HG03108 (cell line): Measurements from ENCODE around the gene ZBTB8A.
"Not testable (repeated sequence)": the region's sequence is repeated elsewhere in the genome, so short reads cannot be mapped to it uniquely, and the experiment has no call there.

Experiments
- ATAC-seq: cut with Tn5 transposase; IDR thresholded peaks from one replicate; pipeline ENCODE4 v1.9.1; 2021; ENCODE audit warnings: moderate library complexity; ENCODE audit not compliant: unreplicated experiment

The ZBTB8A gene

GRCh38 chr1:32536117-32536516, 3.1 kb upstream of the ZBTB8A start:
- no peak for ATAC-seq

GRCh38 chr1:32536764-32537163, 2.5 kb upstream of the ZBTB8A start:
- ATAC-seq: no peak

GRCh38 chr1:32539584-32540571, 651 bp downstream of the ZBTB8A start:
- no peak for ATAC-seq

- ATAC-seq: no peak
Measured at GRCh38 chr1:32540605-32541004, 1.4 kb downstream of the ZBTB8A start.

- no peak for ATAC-seq
Measured at GRCh38 chr1:32541064-32541566, 1.9 kb downstream of the ZBTB8A start.

GRCh38 chr1:32546611-32547010, 7.4 kb downstream of the ZBTB8A start:
- ATAC-seq: no peak

- no peak for ATAC-seq
Measured at GRCh38 chr1:32549616-32550015, 10.4 kb downstream of the ZBTB8A start.

GRCh38 chr1:32554288-32554687, 15.1 kb downstream of the ZBTB8A start:
- no peak for ATAC-seq

- ATAC-seq: not testable (repeated sequence)
Measured at GRCh38 chr1:32557035-32557434, 17.8 kb downstream of the ZBTB8A start.

- ATAC-seq: no peak
Measured at GRCh38 chr1:32557812-32558211, 18.6 kb downstream of the ZBTB8A start.

- no peak for ATAC-seq
Measured at GRCh38 chr1:32568929-32569328, 29.7 kb downstream of the ZBTB8A start.

GRCh38 chr1:32580348-32581017, 41.3 kb downstream of the ZBTB8A start:
- ATAC-seq: no peak

- no peak for ATAC-seq
Measured at GRCh38 chr1:32592943-32593342, 53.7 kb downstream of the ZBTB8A start.

- ATAC-seq: no peak
Measured at GRCh38 chr1:32600034-32600433, 60.8 kb downstream of the ZBTB8A start.

- no peak for ATAC-seq
Measured at GRCh38 chr1:32605711-32606424, 66.6 kb downstream of the ZBTB8A start.

- ATAC-seq: no peak
Measured at GRCh38 chr1:32606565-32607371, 67.5 kb downstream of the ZBTB8A start.

- ATAC-seq: no peak
Measured at GRCh38 chr1:32609180-32609579, 70.0 kb downstream of the ZBTB8A start.

GRCh38 chr1:32611859-32612188, 72.6 kb downstream of the ZBTB8A start:
- ATAC-seq: no peak

- peak; percentile 86 for ATAC-seq
Measured at GRCh38 chr1:32612189-32612881, 73.1 kb downstream of the ZBTB8A start.

GRCh38 chr1:32613472-32613871, 74.2 kb downstream of the ZBTB8A start:
- no peak for ATAC-seq
